Stomach (tissue), 4 donors: Measurements from ENCODE around the gene OGDH.

Experiments
- EP300 ChIP-seq: sonication (generic); formaldehyde crosslinking; IDR thresholded peaks from one replicate; pipeline ENCODE4 v1.6.1; 2017; ENCODE audit warnings: antibody characterized with exemption
- TF ChIP-seq, protein P1 (sequence below), 7 experiments: fragments of 450-650 bp in 4 of 7; fragments of 200-600 bp in 3 of 7; sonication (generic) in 3 of 7; IDR thresholded peaks; one replicate each; pipeline ENCODE4 v1.5.1; 2016 to 2019; ENCODE audit warnings: antibody characterized with exemption in 7 of 7, control low read depth in 2 of 7, mild to moderate bottlenecking in 1 of 7

DNA sequence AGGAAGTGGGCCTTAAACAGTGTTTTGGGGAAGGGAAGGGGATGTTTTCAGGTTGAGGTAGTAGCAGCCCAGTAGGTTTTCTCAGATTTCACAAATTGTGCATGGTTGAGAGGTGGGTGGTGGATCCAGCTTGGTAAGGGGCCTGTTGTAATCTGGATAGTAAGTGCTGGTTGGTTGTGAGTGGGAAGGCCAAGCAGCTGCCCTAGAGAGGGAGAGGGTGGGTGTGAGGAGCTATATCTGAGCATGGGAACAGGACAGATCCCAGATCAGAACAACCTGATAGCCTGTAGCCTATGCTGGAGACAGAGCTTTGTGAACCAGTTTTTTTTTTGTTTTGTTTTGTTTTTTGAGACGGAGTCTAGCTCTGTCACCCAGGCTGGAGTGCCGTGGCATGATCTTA is 88.3 kb downstream of the OGDH start:
- TF ChIP-seq, protein P1, sequence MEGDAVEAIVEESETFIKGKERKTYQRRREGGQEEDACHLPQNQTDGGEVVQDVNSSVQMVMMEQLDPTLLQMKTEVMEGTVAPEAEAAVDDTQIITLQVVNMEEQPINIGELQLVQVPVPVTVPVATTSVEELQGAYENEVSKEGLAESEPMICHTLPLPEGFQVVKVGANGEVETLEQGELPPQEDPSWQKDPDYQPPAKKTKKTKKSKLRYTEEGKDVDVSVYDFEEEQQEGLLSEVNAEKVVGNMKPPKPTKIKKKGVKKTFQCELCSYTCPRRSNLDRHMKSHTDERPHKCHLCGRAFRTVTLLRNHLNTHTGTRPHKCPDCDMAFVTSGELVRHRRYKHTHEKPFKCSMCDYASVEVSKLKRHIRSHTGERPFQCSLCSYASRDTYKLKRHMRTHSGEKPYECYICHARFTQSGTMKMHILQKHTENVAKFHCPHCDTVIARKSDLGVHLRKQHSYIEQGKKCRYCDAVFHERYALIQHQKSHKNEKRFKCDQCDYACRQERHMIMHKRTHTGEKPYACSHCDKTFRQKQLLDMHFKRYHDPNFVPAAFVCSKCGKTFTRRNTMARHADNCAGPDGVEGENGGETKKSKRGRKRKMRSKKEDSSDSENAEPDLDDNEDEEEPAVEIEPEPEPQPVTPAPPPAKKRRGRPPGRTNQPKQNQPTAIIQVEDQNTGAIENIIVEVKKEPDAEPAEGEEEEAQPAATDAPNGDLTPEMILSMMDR (IDR thresholded peaks at IDR 0.05): no peak
- TF ChIP-seq EP300: no peak
